ENCODE results near the gene ATE1. TPM values are rescaled to one million over a fixed set of nuclear protein-coding genes. Genes with fewer than 3 reads are reported as not detected.

The ATE1 gene
- total RNA-seq, 1 donor from 2014 or later = 38.4 TPM

DNA sequence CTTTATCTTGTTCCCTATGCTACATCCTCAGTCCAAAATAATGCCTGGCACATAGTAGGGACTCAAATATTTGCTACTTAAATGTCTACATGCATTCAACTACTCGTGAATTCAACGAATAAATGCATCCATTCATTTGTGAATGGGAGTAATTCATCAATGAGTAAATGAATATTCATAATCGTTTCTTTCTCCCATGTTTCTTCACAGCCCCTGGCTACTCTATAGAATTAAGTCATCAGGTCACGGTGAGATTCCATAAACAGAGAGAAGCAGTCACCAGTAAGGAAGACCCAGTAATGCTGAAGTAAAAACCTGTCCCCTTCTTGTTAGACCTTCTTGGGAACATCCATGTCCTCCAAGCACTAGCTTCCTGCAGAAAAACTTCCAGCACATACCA lies 48.4 kb downstream of the ATE1 start:
- no peak for DNase-seq (ENCODE audit: low spot score)

DNA sequence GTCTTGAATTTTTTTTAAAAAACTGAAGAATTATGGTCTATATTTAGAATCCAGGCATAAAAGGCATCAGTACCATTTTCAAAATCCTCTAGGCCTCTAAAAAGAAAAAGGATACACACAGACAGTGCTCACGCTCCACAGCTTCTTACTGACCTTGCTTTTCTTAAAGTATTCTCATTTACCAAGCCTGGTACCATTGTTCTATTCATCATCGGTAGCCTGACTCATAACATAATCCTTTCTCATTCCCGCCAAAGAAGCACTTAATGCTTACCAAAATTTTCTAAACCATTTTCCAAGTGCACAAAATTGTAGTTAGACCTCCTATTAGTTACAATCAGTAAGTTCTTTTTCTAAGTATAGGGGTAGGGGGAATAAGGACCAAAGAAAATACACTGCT lies 54.6 kb downstream of the ATE1 start:
- no peak for DNase-seq (ENCODE audit: low spot score)

DNA sequence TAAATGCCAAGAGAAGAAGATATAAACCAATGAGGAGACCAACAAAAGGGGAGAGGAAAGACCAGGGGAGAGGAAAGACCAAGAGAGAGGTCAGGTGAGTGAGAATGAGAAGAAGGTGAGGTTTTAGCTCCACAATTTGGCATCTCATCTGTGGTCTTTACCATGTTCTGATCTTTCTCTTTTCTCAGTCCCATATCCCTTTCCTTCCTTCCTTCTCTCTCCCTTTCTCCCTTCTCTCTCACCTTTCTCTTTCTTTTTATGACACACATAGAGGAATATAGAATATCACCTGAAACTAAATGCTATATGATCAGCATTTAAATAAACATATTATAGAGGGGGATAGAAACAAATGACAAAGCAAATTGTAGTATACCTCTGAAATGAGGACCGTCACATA lies 57.4 kb downstream of the ATE1 start:
- no peak for DNase-seq (ENCODE audit: low spot score)

DNA sequence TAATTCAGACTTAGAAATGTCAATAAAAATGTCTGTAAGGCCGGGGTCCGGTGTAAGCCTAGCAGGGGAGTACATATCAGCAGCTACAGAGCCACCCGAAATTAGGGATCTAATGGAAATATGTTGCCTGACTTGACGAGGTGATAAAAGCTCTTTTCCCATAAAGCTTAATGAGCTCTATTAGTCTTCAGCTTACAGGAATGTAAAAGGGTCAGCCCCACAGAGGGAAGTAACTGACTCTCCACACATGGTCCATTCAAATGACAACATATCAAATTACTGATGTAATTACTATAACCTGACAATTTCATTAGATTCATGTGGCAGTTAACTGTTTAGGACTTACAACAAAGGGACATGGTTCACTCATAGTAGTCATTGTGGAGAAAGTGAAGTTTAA lies 62.3 kb downstream of the ATE1 start:
- DNase-seq (ENCODE audit: low spot score) = no peak

DNA sequence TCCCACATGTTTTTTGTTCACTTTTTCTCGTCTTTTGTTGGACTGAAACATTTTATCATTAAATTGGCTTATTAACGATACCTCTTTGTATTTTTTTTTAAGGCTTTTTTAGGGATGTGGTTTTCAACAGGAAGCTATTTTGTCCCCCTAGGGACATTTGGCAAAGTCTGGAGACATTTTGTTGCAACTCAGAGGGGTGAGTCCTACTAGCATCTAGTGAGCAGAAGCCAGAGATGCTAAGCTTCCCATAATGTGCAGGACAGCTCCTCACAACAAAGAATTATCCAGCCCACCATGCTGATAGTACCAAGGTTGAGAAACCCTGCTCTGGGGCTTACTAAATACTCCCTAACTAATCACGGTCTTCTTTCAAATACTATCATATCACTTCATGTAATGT lies 63.2 kb downstream of the ATE1 start:
- DNase-seq (ENCODE audit: low spot score) = no peak

DNA sequence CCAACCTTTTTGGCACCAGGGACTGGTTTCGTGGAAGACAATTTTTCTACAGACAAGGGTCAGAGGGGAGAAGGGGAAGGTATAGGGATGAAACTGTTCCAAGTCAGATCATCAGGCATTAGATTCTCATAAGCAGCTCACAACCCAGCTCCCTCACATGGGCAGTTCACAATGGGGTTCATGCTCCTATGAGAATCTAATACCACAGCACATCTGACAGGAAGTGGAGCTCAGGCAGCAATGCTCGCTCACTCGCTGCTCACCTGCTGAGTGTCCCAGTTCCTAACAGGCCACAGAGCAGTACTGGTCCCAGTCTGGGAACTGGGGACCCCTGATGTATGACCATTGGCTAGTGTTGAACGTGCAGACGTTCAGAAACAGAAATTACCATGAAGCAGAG lies 63.7 kb downstream of the ATE1 start:
- no peak for DNase-seq (ENCODE audit: low spot score)

DNA sequence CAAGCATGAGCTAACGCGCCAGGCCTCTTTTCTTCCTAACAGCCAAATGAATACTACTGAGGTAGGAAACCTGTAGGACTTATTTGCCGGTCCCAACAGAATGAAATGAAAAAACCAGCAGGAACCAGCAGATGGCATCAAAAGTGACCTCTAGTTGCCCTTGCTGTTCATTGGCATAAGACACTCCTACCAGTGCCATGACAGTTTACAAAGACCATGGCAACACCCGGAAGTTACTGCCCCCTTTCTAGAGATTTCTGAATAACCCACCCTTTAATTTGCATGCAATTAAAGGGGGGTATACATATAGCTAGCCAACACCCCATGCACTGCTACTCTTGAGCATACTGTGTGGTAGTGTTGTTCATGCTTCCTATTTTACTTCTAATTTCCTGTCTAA lies 65.2 kb downstream of the ATE1 start:
- DNase-seq (ENCODE audit: low spot score) = no peak

DNA sequence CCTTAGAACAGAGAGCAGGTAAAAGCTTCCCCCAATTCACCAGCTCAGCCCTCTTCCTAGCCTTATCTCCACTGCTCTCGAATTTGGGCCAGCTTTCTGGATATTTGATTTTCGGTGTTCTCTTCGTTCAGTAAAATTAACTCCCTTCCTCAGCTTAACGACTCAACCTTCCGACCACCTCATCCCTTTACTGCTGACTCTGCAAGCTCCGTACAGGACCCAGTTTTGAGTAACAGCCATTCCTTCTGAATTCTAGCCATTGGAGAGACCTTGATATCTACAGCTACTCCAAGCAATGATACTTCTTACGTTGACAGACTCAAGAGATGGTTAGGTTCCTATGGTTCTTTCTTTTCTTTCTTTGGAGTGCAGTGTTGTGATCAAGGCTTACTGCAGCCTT lies 65.8 kb downstream of the ATE1 start:
- no peak for DNase-seq (ENCODE audit: low spot score)

DNA sequence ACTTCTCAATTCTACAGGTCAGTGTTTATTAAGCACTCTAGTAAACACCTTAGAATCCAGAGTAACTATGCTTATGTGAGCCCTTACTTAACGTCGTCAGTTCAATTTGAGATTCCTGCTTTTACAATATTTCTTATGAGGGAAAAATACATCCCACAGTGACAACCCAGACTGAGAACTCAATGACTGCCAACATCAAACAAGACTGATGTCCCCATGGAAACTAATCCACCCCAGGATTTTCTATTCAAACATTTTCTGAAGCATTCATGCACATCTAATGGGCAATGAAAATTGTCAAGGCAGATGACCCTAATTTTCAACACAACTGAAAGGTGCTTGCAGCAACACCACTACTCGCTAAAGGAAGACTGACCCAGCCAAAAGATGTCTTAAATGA lies 67.0 kb downstream of the ATE1 start:
- no peak for DNase-seq (ENCODE audit: low spot score)

DNA sequence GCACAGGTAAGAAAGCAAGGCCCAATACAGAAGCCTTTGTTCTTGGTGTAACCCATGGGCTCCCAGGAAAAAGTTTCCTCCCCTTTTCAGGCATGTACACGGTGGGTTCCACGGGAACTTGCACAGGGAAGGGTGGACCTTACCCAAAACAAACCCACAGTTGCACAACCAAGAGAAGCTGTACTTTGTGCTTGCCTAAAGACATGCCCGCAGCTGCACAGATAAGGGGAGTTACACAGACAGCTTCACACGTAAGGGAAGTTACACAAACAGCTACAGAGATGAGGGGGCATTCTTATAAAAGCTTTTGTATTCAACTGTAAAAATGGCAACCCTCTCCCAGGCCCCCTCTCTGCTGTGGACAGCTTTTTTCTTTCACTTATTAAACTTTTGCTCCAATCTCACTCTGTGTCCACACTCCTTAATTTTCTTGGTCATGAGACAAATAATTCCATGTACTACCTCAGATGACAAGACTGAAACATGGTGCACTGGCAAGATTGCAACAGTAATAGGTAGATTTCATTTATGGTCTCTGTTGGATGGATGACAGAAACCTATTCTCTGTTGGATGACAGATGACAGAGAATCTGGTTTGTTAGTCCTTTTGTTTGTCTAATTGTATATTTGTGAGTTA lies 72.9 kb downstream of the ATE1 start:
- DNase-seq (ENCODE audit: low spot score) = no peak

DNA sequence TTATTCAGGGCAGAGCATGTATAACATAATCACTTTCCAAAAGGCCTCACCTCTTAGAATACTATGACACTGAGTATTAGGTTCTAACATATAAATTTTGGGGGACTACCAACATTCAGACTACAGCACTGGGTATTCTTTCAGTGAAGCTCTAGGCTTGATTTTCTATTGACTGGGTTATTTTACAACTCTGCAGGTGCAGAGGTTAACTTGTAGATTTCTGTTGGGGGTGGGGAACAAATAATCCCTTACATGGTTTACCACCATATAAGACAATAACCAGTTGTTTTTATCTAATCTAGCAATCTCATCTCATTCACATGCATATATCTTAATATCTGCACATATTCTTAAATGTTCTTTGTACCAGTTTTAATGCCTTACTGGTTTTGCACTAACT lies 73.9 kb downstream of the ATE1 start:
- DNase-seq (ENCODE audit: low spot score) = no peak

DNA sequence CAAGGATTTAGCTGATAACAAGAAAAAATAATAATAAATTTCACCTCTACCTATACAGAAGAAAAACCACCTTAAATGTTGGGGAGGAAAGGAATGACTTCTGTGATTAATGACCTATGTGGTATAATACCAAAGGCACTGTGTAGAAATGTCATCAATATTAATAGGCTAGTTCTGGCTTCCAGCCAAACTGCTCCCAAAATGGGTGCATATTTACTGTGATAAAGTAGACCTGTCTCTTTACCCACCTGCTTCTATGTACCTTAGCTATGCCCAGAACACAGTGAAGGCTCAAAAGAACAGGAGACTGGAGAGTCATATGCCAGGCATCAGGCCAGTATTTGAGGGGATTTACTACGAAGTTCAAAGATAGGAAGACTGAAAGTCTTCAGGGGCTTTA lies 76.0 kb downstream of the ATE1 start:
- DNase-seq (ENCODE audit: low spot score) = no peak

DNA sequence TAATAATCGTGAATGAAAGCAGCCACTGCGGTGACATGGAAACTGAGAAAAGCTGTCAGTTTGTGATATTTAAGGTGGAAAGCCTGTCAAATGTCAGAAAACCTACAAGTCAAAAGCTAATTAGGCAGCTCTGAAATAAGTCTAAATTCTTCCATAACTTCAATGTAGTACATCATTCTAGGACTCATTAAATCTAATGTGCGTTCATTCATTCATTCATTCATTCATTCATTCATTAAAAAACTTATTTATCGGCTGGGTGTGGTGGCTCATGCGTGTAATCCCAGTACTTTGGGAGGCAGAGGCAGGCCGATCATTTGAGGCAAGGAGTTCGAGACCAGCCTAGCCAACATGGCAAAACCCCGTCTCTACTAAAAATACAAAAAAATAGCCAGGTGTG lies 79.7 kb downstream of the ATE1 start:
- no peak for DNase-seq (ENCODE audit: low spot score)

DNA sequence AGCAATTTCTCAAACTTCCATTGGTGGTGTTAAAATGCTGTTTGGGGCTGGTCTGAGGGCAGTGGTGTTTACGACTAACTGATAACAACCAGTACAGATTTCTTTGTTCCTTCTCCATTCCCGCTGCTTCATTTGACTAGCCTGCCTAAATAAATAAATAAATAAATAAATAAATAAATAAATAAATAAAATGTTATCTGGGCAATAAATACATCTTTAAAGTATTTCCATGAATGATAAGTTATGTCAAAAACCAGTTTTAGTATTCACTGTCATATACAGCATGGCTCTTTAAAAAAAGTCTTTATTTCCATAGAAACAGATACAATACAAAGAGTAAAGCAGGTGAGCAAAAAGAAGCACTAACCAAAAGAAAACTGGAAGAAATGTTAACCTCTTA lies 81.3 kb downstream of the ATE1 start:
- DNase-seq (ENCODE audit: low spot score) = no peak

DNA sequence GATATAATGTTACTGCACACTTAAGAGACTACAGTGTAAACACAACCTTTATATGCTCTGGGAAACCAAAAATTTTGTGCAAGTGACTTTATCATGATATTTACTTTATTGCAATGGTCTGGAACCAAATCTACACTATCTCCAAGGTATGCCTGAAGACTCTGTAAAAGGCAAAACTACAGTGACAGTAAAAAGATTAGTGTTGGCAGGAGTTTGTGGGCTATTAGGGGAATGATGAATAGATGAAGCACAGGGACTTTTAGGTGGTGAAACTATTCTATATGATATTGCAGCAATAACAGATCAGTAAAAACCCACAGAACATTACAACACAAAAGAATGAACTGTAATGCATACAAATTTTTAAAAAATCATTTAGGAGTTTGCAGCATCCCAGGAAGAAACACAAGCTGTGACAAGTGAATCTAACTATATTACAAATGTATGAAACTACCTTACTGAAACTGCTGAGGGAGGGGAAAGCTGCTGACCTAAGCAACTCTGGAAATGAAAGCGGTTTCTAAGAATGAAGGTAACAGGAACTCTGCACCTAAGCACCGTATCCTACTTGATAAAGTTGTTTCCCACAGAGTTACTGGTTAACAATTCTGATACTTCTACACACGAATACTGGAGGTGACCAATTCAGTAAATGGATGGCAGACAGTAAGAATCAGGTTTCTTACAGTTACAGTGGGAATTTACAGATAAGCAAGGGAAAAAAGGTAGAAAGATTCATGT lies 82.6 kb downstream of the ATE1 start:
- no peak for DNase-seq (ENCODE audit: low spot score)

DNA sequence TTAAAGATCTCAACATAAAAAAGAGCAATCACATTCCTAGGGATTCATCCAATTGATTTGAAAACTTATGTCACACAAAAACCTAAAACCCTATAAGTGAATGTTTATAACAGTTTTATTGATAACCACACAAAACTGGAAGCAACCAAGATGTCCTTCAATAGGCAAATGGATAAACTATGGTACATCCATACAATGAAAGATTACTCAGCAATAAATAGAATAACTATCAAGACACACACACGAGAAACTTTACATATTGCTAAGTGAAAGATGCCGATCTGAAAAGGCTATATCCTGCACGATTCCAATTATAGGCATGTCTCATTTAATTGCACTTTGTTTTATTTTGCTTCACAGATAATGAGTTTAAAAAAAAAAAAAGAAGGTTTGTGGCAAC lies 83.3 kb downstream of the ATE1 start:
- no peak for DNase-seq (ENCODE audit: low spot score)

DNA sequence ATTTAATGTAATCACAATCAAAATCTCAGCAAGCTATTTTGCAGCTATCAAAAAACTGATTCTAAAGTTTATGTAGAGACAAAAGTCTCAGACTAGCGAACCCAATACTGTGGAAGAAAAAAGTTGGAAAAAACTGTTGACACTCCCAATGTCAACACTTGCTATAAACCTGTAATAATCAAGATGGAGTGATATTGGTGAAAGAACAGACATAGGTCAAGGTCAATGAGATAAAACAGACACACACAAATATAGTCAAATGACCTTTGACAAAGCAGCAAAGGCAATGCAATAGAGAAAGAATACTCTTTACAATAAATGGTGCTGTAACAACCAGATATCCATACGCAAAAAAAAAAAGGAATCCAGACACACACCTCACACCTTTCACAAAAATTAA lies 84.5 kb downstream of the ATE1 start:
- DNase-seq (ENCODE audit: low spot score) = no peak

DNA sequence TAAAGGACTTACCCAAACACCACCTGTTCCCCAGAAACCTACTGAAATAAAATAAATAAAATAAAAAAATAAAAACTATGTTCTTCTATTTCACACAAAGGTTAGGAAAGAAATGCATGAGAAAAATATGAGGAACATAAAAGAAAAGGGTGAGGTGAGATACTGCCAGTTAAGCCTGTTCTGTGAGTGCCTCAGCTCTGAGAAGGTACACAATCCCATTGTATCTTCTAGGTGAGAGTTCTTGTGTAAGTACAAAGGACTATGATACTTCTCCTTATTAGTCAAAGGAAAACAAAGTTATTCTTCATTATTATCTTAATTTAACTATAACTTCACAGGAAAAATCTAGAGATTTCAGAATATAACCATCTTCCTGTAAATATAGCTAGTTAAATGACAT lies 86.0 kb downstream of the ATE1 start:
- DNase-seq (ENCODE audit: low spot score) = no peak

DNA sequence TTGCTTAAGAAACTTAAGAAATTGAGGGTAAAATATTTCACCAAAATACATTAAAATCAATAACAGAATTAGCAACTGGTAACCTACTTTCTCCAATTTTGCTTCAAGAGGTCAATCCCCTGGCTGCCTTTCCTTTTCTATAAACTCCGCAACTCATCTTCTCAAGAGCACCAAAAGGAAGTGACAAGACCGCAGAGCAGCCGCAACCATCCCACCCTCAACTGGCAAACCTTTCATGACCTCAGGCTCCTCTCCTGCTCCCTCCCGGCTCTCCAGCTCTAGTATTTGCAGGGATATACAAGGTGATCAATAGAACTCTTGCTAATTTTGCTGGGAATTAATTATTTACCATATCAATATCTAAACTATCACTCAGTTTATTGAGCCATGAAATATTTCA lies 88.9 kb downstream of the ATE1 start:
- no peak for DNase-seq (ENCODE audit: low spot score)

DNA sequence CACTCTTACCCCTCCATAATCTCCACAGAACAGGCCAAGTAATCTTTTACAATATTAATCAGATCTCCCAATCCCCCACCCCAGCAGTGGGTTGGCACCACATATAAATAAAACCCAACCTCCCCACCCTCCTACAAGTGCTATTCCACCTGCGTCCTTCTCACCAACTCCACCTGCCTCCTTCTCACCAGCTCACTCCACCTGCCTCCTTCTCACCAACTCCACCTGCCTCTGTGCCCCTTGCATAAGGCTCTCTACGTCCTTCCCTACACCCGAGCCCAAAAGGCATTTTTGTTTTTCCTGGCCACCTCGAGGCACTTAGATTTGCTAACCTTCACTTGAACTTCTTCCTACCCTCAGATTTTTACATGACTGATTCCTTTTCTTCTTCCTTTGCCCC lies 89.7 kb downstream of the ATE1 start:
- DNase-seq (ENCODE audit: low spot score) = no peak

DNA sequence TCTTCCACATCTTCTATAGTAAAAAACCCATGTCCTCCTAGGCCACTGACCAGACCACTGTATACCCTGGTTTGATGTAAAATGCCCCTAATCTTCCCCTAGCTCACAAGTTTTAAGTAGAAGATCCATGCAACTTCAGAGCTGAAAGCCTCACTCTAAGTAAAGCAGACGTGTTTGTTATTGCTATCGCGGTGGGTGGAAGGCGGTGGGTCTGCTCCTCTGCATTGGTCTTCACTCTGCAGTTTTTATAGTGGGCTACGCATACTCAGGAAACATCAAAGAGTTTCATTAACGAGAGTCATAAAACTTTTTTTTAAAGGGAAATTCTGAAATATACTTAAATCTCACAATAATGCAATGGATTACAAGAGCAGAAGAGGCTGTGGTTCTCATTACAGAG lies 91.7 kb downstream of the ATE1 start:
- DNase-seq (ENCODE audit: low spot score) = no peak

DNA sequence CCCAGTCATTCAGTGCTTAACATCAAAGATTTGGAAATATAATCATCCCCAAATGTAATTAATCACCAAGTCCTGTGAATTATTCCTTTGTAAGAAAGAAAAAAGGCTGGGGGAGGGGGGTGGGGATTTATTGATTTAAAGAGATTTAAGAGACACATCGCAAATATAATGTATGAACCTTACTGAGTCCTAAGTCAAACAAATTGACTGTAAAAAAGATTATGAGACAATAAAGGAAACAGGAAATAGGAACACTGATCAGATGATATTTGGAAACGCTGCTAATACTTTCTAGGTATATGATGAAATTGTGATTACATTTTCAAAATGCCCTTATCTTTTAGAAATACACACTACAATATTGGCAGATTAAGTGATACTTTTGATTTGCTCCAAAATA lies 92.5 kb downstream of the ATE1 start:
- DNase-seq (ENCODE audit: low spot score) = no peak

DNA sequence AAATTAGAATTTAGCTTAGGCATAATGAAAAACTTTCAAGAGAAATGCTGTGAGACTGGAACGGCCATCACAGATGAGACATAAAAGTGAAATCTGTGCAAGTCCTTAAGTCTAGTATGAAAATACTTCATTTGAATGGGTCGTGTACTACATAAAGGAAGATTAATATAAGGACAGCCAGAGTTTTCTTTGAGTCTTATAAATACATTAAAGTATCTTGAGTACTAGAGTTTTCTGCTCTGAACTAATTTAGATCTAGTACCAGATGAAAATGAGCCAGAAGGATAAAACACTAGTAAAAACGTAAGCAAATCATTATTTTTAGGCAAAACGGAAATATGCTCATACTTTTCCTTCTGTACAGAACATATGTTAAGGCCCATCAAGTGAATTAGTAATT lies 93.1 kb downstream of the ATE1 start:
- no peak for DNase-seq (ENCODE audit: low spot score)

DNA sequence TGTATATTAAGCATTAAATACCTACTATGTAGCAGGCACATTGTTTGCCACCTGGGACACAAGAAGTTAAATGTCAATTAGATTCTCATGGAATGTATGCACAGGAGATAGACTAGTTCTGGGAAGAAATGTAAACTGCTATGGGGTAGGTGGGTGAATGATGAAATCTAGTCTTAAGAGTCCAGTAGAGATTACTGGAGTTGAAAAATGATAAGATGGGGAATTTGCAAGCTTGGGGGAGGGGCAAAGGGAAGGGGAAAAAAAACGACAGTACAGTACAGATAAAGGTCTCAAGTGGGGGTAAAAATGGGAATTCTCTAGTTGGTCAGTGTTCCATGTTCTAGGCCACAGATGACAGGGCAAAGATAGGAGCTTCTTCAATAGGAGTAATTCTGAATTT lies 94.4 kb downstream of the ATE1 start:
- DNase-seq (ENCODE audit: low spot score) = no peak
